Subcutaneous adipose tissue (tissue), 4 donors: ENCODE results near the gene MT1G. TPM values are rescaled to one million over a fixed set of nuclear protein-coding genes. Genes with fewer than 3 reads are reported as not detected.

Experiments used
- total RNA-seq, 4 donors: library from RNA; depleted of rRNA; stranded (reverse); fragments of >200 nt; gene quantifications; one replicate each; pipeline ENCODE4 v1.1.0, GENCODE V29; 2016
- TF ChIP-seq, protein P1 (sequence below): fragments of 450-650 bp; IDR thresholded peaks from one replicate; pipeline ENCODE4 v1.5.1; 2016; ENCODE audit warnings: low read depth, mild to moderate bottlenecking, control low read depth, antibody characterized with exemption, moderate library complexity

The MT1G gene
- total RNA-seq, 4 donors from 2014 or later, result 15.8 to 315 (median 21.4) TPM; not detected in 1

DNA sequence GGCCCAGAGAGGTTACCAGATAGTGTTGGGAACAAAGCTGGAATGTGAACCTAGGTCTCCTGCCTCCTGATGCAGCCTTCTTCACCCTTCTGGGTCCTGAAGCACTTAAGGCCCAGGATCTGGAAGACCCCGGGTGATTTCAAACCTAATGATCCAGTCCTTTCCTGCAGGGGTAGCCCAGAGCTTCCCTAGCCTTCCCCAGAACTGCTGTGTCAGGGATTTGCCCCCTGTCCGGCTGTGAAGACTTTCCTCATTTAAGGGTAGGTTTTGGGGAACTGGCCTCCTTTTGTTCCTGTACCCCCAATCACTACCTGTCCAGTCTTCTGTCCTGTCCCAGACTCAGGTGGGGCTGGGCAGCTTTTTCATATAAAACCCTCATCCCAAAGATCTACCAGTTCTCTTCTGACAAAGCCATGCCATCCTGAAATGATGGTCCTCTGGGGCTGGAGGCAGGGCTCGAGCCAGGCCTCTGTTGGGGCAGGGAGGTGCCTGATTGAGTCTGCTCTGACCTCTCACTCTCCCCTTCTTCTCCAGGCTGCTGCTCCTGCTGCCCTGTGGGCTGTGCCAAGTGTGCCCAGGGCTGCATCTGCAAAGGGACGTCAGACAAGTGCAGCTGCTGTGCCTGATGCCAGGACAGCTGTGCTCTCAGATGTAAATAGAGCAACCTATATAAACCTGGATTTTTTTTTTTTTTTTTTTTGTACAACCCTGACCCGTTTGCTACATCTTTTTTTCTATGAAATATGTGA, 15.7 kb upstream of the MT1G start:
- TF ChIP-seq, protein P1, sequence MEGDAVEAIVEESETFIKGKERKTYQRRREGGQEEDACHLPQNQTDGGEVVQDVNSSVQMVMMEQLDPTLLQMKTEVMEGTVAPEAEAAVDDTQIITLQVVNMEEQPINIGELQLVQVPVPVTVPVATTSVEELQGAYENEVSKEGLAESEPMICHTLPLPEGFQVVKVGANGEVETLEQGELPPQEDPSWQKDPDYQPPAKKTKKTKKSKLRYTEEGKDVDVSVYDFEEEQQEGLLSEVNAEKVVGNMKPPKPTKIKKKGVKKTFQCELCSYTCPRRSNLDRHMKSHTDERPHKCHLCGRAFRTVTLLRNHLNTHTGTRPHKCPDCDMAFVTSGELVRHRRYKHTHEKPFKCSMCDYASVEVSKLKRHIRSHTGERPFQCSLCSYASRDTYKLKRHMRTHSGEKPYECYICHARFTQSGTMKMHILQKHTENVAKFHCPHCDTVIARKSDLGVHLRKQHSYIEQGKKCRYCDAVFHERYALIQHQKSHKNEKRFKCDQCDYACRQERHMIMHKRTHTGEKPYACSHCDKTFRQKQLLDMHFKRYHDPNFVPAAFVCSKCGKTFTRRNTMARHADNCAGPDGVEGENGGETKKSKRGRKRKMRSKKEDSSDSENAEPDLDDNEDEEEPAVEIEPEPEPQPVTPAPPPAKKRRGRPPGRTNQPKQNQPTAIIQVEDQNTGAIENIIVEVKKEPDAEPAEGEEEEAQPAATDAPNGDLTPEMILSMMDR, result no peak

- TF ChIP-seq, protein P1, result no peak
These were observed 15.0 kb upstream of the MT1G start for GRCh38 chr16:56682703-56683397.

DNA sequence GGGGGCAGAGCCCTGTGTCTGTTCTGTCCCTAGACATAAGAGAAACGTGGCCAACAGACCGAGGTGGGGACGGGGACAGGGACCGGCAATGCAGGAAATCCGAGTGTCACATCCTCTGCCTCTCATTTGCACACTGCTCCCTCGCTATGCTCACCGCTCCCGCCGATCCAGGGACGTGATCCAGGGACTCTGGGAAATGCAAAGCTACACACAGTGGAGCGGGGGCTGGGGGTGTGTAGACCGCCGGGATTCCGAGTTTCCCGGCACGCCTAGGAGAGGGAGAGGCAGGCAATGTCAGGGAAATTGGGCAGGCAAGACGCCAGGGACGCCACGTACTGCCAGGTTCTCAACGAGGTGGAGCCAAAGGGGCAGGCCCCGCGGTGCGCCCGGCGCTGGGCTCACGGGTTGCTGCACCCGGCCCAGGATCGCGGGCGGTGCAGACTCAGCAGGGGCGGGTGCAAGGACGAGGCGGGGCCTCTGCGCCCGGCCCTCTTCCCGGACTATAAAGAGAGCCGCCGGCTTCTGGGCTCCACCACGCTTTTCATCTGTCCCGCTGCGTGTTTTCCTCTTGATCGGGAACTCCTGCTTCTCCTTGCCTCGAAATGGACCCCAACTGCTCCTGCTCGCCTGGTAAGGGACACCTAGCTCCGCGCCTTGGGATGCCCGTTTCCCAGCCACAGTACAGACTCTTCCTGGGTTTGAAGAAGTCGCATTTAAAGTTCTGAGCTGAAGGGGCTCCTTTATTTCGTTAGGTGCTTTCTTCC, 14.3 kb upstream of the MT1G start, which contains the start of gene MT1X:
Gene MT1X (plus strand): TSS at position 532 of the 764 bp plus-strand sequence. CDS start 71 bp downstream, at position 603.
- TF ChIP-seq, protein P1, result no peak

GRCh38 chr16:56679818-56680217, 12.0 kb upstream of the MT1G start:
- TF ChIP-seq, protein P1, result no peak

DNA sequence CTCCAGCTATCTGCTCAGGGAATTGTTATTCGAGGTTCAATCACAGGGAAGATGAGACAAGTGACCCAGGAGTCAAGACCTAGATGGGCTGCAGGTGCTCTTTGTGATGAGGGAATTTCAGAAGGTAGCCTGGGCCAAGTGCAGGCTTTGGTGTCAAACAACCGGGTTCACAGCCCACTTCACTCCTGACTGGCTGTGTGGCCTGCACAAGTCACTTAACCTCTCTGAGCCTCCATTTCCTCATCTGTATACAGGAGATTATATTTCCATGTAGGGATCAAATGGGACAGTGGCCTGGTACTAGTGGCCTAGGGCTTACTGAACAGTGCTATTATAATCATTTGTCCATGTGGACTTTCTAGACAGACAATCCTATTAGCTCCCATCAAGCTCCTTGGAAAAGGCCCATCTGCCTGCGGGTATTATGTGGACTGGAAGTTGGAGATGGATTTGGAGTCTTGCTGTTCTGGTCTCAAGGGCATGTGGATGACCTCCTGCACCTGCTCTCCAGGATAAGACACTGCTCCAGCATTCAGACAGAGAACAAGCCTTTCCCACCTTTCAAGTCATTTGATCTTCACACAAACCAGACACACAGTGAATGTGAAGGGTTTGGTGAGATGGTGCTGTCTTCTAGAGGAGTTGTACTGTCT, 11.3 kb upstream of the MT1G start:
- TF ChIP-seq, protein P1, result no peak

DNA sequence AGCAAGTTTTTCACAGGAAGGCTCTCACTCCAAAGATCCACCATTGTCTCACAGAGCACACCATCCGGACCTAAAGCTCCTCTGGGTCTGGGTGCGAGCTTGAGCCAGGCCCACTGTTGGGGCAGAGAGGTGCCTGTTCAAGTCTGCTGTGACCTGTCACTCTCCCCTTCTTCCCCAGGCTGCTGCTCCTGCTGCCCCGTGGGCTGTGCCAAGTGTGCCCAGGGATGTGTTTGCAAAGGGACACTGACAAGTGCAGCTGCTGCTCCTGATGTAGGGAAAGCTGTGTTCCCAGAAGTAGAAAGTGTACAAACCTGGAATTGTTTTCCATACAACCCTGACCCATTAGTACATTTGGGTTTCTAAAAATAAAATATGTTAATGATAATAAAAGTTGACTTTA, 9.6 kb upstream of the MT1G start:
- TF ChIP-seq, protein P1, result no peak
